ENCODE measurements around the gene MAST4. TPM values are rescaled to one million over a fixed set of nuclear protein-coding genes. Genes with fewer than 3 reads are reported as not detected.
A peak's percentile ranks its signal among the peaks of the same experiment; 100 is the strongest.

MAST4 gene
- total RNA-seq, 1 donor from 2014 or later, result 26.8 TPM

GRCh38 chr5:66903218-66903617 is 307.0 kb downstream of the MAST4 start:
- no peak for DNase-seq (ENCODE audit: low read depth in 2 of 2)

GRCh38 chr5:66903709-66904108 is 307.5 kb downstream of the MAST4 start:
- no peak for DNase-seq (ENCODE audit: low read depth in 2 of 2)

DNA sequence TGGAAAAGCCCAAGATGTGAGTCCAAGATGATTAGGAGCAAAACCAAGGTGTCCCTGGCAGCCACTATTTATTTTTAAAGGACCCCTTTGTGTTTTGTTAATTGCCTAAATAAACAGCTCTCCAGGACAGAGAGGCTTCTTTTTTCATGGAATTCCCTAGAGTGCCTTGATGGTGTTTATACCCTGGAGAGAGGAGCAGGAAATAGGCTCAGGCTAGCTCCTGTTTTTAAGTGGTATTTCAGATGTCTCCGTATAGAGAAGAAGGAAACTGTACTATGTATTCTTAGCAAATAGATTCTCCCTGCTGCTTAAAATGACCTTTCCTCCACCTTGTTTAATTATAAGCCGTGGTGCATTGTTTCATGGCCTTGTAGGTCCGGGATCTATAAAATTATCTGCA is 308.0 kb downstream of the MAST4 start:
- DNase-seq (ENCODE audit: low read depth in 2 of 2), result no peak

DNA sequence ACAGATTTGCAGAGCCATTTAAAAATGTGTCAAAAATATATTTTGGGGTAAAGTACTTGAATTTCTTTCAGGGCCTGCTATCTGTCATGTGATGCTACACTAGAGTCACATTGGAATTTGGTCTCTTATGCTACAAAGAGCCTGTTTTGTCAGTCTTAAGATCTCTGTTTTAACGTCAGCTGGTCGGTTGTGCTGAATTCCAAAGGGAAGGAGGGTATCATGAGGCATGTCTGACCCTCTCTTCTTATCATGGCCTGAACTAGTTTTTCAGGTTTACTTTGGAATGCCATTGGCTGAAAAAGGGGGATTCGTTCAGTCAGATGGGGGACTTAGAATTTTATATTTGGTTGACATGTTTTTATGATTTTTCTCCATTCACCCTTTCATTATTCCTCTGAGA is 309.8 kb downstream of the MAST4 start:
- DNase-seq (ENCODE audit: low read depth in 2 of 2), result no peak

DNA sequence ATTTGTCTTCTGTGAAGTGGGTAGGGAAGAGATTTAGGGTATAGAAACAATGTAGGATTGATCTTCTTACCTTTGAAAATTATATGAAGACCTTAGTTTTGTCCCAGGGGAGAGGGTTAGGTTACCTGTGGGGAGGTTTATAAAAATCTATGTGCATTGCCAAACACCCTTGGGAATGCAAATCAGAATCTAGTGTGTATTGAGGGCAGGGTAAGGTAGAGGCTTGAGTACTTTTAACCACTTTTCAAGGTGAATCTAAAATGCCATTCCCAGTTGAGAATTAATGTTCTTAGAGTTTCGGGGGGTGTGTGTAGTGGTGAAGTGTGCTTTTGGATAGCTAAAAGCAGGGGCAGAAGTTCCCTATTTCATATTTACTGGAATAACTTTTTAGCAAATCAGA is 312.0 kb downstream of the MAST4 start:
- no peak for DNase-seq (ENCODE audit: low read depth in 2 of 2)

DNA sequence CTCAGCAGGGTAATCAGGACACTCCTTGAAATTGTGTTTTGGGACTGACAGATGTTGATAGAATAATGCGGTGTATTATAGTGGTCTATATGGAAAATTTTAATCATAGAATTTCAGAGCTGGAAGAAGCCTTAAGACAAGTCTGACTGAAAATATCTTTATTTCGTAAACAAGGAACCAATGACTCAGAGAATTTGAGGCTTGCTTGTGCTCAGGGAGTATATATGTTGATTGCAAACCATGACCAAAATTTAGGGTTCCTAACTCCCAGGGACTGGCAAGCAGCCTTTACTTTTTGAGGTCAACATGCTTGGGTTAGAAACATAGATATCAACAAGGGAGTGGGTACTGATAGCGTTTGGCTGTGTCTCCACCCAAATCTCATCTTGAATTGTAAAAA is 313.2 kb downstream of the MAST4 start:
- DNase-seq (ENCODE audit: low read depth in 2 of 2), result no peak

- no peak for DNase-seq (ENCODE audit: low read depth in 2 of 2)
Measured at GRCh38 chr5:66912787-66913186, 316.6 kb downstream of the MAST4 start.

DNA sequence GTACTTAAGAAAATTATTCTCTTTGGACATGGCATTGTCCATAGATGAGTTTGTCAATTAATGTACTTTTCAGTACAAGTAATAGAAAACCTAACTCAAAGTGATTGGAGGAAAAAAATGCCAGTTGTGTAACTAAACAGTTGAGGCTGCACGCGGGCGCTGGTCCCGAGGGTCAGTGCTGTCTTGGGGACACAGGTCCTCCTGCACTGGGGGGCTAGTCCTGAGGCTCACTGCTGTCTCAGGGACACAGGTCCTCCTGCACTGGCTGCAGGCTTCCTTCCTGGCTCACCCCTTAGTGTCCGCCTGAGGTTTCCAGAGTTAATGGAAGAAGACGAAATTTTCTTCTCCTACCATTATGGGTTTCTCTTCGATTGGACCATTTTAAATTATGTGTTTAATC is 319.3 kb downstream of the MAST4 start:
- no peak for DNase-seq (ENCODE audit: low read depth in 2 of 2)

GRCh38 chr5:66922881-66923280 is 326.7 kb downstream of the MAST4 start:
- DNase-seq (ENCODE audit: low read depth in 2 of 2), result no peak

DNA sequence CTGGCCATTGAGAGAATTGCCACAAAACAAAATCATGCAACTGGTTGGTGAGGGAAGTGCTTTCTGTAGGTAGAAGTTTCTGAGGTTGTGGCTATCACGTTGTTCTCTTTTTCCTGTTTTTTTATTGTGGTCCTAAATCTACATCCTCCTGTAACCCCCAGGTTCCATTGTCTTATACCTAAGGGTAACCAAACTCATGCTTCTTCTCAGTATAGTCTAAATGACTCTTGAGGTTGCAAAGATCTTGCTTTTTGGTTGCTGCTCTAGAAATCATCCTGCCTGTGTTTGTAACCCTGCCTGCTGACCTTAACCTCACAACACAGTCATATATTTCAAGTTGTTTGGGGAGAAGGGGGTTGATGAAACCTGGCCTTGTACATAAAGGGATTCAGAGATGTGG is 327.3 kb downstream of the MAST4 start:
- DNase-seq (ENCODE audit: low read depth in 2 of 2), result no peak

- no peak for DNase-seq (ENCODE audit: low read depth in 2 of 2)
Measured at GRCh38 chr5:66923922-66924321, 327.7 kb downstream of the MAST4 start.

DNA sequence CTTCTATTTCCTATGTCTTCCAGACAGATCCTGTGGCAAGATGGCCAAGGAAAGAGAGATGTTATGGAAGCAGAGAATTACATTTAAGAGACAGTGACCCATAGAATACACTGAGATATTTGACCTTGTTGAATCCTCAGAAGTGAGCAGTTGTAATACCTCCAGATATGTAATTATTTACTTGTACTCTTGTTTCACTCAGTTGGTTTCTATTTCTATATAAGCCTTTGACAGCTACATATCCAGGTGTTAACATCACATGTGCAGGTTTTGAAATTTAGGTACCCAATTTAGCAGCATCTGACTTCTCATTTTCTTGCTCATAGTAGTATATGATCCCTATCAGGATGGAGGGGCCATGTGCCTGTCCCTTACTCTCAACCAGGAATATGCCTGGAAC is 330.9 kb downstream of the MAST4 start:
- DNase-seq (ENCODE audit: low read depth in 2 of 2), result no peak

DNA sequence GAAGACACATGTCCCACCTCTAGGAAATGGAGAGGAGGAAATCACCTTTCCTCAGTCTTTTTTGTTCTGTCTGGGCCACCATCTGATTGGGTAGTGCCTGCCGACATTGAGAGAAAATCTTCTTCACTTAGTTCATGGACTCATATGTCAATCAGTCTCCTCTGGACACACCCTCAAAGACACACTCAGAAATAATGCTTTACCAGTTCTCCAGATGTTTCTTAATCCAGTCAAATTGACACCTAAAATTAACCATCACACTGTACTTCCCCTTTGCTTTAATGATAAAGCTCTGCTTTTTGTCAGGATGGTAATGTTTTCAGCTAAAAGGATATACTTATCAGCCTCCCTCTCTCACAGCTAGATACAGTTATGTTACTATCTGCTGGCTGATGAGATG is 333.1 kb downstream of the MAST4 start:
- DNase-seq (ENCODE audit: low read depth in 2 of 2), result no peak

- no peak for DNase-seq (ENCODE audit: low read depth in 2 of 2)
Measured at GRCh38 chr5:66929995-66930394, 333.8 kb downstream of the MAST4 start.

DNA sequence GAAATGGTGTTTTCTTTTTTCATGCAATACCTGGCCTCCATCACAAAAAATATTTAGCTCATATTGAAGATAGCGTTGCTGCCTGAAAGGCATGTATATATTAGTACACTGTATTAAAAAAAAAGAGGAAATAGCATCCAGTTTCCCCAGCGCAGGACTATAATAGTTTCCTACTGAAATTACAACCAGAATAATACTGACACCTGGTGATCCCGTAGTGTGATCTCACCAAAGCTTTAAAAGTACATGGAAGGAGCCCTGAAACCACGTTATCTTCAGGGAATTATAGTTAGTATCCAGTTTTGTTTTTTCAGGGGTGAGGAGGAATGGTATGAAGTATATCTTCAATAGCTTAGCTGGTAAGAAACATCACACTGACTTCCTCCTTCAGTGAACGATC is 335.5 kb downstream of the MAST4 start:
- DNase-seq (ENCODE audit: low read depth in 2 of 2), result peak; percentile 3 to 60

DNA sequence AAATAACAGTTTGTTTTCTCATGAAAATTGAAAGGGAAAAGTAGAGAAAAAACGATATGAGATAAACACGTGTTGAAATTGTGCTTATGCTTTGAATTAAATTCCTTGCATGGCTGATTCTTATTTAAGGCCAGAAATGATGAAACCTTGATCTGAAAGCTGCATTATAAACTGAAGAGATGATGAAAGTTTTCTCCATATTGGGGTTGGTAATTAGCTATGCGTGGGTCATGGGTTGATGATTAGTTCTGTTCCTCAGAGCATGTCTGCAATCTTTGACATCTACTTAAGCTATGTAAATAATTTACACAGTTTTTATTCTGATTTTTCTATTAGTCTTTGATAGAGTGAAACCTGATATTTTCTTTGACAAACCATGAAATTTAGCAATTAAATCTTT is 336.3 kb downstream of the MAST4 start:
- no peak for DNase-seq (ENCODE audit: low read depth in 2 of 2)

DNA sequence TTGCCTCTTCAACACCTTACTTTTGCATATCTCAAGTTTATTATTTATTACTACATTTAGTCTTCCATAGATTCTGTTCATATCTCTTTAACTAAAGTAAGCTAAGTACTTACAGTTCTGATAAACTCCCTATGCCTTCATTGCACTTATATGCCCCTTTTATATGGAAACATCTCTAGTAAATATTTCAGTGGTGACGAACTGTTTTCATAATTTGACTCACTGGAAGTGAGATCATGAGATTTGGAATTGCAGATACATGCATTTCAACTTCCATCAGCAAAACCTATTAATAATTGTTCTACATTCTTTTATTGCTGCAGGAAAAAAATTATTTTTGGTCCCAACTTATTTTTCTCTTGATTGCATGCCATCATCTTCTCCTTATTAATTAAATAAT is 336.9 kb downstream of the MAST4 start:
- DNase-seq (ENCODE audit: low read depth in 2 of 2), result peak; percentile 67 to 77

DNA sequence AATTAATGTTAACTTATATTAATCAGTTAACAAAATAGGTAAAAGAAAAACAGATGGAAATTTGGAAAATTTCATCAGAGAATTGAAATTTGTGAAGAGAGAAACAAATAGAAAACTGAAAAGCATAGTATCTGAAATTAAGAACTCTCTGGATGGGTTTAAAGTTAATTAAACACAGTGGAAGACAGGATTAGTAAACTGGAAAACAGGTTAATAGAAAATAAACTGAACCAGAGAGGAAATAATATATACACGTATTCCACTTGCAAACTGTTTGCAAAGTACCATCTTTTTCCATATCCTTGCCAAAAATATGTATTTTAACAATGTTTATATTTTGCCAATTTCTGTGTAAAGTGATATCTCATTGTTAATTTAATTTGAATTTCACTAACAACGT is 342.9 kb downstream of the MAST4 start:
- DNase-seq (ENCODE audit: low read depth in 2 of 2), result no peak

- DNase-seq (ENCODE audit: low read depth in 2 of 2), result peak; percentile 19 to 84
Measured at GRCh38 chr5:66945389-66946349, 349.5 kb downstream of the MAST4 start.

DNA sequence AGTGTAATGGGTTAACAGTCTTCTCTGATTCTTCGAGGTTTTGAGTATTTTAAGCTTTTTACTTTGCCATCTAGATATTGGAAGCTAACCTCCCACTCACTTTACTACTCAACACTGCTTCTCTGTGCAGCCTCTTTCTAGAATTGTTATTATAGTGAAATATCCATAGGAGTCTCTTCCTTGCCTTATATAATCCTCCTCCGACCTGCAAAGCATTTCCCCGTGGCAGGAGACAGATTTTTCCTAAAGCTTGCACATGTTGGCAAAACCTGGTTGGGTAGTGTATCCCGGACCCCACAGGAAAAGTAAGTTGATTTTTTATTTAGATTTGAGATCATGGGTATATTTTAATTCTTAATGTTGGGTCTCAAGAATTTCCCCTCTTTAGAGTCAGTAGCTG is 351.3 kb downstream of the MAST4 start:
- no peak for DNase-seq (ENCODE audit: low read depth in 2 of 2)

GRCh38 chr5:66949066-66949465 is 352.9 kb downstream of the MAST4 start:
- DNase-seq (ENCODE audit: low read depth in 2 of 2), result no peak

- DNase-seq (ENCODE audit: low read depth in 2 of 2), result no peak
Measured at GRCh38 chr5:66952153-66952552, 356.0 kb downstream of the MAST4 start.

- no peak for DNase-seq (ENCODE audit: low read depth in 2 of 2)
Measured at GRCh38 chr5:66956439-66956838, 360.2 kb downstream of the MAST4 start.

All from lung microvascular endothelial cell (primary cell).